Measurements from ENCODE around the gene DIPK1C. TPM values are rescaled to one million over a fixed set of nuclear protein-coding genes. Genes with fewer than 3 reads are reported as not detected.

DIPK1C gene
- total RNA-seq, 1 experiment from 2014 or later: 0.26 TPM

DNA sequence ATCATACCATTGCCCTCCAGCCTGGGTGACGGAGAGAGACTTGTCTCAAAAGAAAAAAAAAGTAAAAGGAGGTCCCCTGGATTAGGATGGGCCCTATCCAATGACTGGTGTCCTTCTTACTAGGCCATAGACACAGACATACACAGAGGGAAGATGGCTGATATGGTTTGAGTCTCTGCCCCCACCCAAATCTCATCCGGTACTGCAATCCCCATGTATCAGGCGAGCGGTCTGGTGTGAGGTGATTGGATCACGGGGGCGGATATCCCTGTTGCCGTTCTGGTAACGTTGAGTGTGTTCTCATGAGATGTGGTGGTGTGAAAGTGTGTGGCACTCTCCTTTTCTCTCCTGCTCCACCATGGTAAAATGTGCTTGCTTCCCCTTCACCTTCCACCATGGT lies 31.2 kb upstream of the DIPK1C start:
- Histone ChIP-seq H3K27ac (ENCODE audit: low read length) (no peak overlapping the region), H3K4me1 (ENCODE audit: control insufficient read depth, insufficient read depth, low read length) (no peaks in the 10 kb centered on the region), H3K27me3 (ENCODE audit: control insufficient read depth, insufficient read depth, low read length) (peaks cover 2% of the 10 kb centered on the region; the same call in 1 of the 2 replicates), H3K9me3 (ENCODE audit: control insufficient read depth, insufficient read depth, low read depth, low read length) (no peaks in the 10 kb centered on the region), H3K4me3 (ENCODE audit: low read depth in 2 of 2, low read length in 2 of 2) (no peak overlapping the region), H3K36me3 (ENCODE audit: control insufficient read depth, insufficient read depth, low read length) (no peaks in the 10 kb centered on the region)
- no TSS peak for BruUV-seq (replicated peaks)
- POLR2A ChIA-PET: no interaction called here
- intact Hi-C loops (cut with micrococcal nuclease; ENCODE audit: unreplicated experiment) (no loop called here), in situ Hi-C loops (cut with HindIII; ENCODE audit: low pct_unique_long_range_greater_than_20kb, low sequenced_read_pairs) (no loop called here)
- DNase-seq (ENCODE audit: low read depth, low spot score): no peak
- CTCF ChIA-PET: no interaction called here
- TF ChIP-seq, protein P1, sequence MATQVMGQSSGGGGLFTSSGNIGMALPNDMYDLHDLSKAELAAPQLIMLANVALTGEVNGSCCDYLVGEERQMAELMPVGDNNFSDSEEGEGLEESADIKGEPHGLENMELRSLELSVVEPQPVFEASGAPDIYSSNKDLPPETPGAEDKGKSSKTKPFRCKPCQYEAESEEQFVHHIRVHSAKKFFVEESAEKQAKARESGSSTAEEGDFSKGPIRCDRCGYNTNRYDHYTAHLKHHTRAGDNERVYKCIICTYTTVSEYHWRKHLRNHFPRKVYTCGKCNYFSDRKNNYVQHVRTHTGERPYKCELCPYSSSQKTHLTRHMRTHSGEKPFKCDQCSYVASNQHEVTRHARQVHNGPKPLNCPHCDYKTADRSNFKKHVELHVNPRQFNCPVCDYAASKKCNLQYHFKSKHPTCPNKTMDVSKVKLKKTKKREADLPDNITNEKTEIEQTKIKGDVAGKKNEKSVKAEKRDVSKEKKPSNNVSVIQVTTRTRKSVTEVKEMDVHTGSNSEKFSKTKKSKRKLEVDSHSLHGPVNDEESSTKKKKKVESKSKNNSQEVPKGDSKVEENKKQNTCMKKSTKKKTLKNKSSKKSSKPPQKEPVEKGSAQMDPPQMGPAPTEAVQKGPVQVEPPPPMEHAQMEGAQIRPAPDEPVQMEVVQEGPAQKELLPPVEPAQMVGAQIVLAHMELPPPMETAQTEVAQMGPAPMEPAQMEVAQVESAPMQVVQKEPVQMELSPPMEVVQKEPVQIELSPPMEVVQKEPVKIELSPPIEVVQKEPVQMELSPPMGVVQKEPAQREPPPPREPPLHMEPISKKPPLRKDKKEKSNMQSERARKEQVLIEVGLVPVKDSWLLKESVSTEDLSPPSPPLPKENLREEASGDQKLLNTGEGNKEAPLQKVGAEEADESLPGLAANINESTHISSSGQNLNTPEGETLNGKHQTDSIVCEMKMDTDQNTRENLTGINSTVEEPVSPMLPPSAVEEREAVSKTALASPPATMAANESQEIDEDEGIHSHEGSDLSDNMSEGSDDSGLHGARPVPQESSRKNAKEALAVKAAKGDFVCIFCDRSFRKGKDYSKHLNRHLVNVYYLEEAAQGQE (IDR thresholded peaks at IDR 0.05; ENCODE audit: insufficient read depth in 1 of 2, low read depth in 2 of 2, low read length in 1 of 2): no peak
- no peak for TF ChIP-seq TCF7L2 (IDR thresholded peaks at IDR 0.05; ENCODE audit: low read depth, low read length)
- TF ChIP-seq SIN3A (IDR thresholded peaks at IDR 0.05; ENCODE audit: borderline replicate concordance, insufficient read depth, low read depth, low read length): no peak
- TF ChIP-seq, protein P2, sequence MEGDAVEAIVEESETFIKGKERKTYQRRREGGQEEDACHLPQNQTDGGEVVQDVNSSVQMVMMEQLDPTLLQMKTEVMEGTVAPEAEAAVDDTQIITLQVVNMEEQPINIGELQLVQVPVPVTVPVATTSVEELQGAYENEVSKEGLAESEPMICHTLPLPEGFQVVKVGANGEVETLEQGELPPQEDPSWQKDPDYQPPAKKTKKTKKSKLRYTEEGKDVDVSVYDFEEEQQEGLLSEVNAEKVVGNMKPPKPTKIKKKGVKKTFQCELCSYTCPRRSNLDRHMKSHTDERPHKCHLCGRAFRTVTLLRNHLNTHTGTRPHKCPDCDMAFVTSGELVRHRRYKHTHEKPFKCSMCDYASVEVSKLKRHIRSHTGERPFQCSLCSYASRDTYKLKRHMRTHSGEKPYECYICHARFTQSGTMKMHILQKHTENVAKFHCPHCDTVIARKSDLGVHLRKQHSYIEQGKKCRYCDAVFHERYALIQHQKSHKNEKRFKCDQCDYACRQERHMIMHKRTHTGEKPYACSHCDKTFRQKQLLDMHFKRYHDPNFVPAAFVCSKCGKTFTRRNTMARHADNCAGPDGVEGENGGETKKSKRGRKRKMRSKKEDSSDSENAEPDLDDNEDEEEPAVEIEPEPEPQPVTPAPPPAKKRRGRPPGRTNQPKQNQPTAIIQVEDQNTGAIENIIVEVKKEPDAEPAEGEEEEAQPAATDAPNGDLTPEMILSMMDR (IDR thresholded peaks at IDR 0.05): no peak
- TF ChIP-seq POLR2AphosphoS5 (IDR thresholded peaks at IDR 0.05; ENCODE audit: low read depth, low read length): no peak
- no peak; the same call in 1 of the 2 replicates for ATAC-seq

DNA sequence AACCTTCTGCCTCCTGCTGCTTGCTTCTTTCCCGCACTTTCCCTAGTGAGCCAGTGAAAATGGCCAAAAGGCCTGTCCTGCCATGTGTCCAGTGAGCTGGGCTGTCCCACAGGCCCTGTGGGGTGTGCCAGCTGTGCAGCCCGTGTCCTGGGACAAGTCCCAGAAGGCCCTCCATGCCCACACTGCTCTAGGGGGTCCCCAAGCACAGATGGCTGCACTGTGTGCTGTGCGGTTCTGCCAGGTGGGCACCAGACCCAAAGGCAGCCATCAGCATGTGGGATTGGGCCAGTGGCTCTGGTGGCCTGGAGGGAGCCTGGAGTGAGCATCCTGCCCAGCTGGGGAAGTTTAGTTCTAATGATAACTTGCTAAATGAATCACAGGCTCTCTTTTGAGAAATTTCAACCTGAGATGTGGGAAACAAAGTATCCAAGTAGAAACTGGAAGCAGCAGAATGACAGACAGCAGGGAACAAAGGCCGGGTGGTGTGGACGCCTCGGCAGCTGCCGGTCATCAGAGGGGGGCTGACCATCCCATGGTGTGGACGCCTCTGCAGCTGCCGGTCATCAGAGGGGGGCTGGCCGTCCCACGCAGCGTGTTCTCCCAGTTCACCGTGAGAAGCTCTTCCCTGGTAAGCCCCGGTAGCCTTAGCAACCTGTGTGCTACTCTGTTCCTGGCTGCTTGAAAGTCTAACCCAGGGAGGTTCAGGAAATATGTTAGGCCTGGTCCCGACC lies 29.2 kb upstream of the DIPK1C start:
- ChIA-PET CTCF (interaction anchor here (0.6 kb wide), 1 partner anchor 65 kb away, joined by 6 read pairs; no protein-coding TSS in a partner anchor), POLR2A (no interaction called here)
- in situ Hi-C loops (cut with HindIII; ENCODE audit: low pct_unique_long_range_greater_than_20kb, low sequenced_read_pairs) (no loop called here), intact Hi-C loops (cut with micrococcal nuclease; ENCODE audit: unreplicated experiment) (no loop called here)
- Histone ChIP-seq H3K27ac (ENCODE audit: low read length) (no peak overlapping the region), H3K9me3 (ENCODE audit: control insufficient read depth, insufficient read depth, low read depth, low read length) (no peaks in the 10 kb centered on the region), H3K27me3 (ENCODE audit: control insufficient read depth, insufficient read depth, low read length) (peaks cover 2% of the 10 kb centered on the region; the same call in 1 of the 2 replicates), H3K4me1 (ENCODE audit: control insufficient read depth, insufficient read depth, low read length) (no peaks in the 10 kb centered on the region), H3K4me3 (ENCODE audit: low read depth in 2 of 2, low read length in 2 of 2) (no peak overlapping the region), H3K36me3 (ENCODE audit: control insufficient read depth, insufficient read depth, low read length) (no peaks in the 10 kb centered on the region)
- ATAC-seq (0 out of 2 replicates have a peak, but pooled peaks have one; percentile 11), DNase-seq (ENCODE audit: low read depth, low spot score) (no peak)
- TF ChIP-seq POLR2AphosphoS5 (IDR thresholded peaks at IDR 0.05; ENCODE audit: low read depth, low read length): no peak
- TF ChIP-seq, protein P2 (IDR thresholded peaks at IDR 0.05): no peak
- TF ChIP-seq TCF7L2 (IDR thresholded peaks at IDR 0.05; ENCODE audit: low read depth, low read length): no peak
- TF ChIP-seq, protein P1 (IDR thresholded peaks at IDR 0.05; ENCODE audit: insufficient read depth in 1 of 2, low read depth in 2 of 2, low read length in 1 of 2): no peak
- TF ChIP-seq SIN3A (IDR thresholded peaks at IDR 0.05; ENCODE audit: borderline replicate concordance, insufficient read depth, low read depth, low read length): no peak
- BruUV-seq (replicated peaks): no TSS peak

Measured in Panc1 (cell line).